Testis (tissue), 2 donors: ENCODE results near the gene GNGT1.

Experiments
- CTCF ChIP-seq, 3 experiments: fragments of 450-650 bp in 2 of 3; fragments of 200-600 bp in 1 of 3; sonication (generic) in 1 of 3; IDR thresholded peaks; one replicate each; pipeline ENCODE4 v1.5.1; 2016 to 2019; ENCODE audit warnings: antibody characterized with exemption in 3 of 3, mild to moderate bottlenecking in 2 of 3, moderate library complexity in 1 of 3
- POLR2A ChIP-seq: fragments of 450-650 bp; IDR thresholded peaks from one replicate; pipeline ENCODE4 v1.6.1; 2017; ENCODE audit warnings: antibody characterized with exemption, mild to moderate bottlenecking, moderate library complexity

GRCh38 chr7:93921186-93921585 is 14.8 kb downstream of the GNGT1 start:
- TF ChIP-seq CTCF (IDR thresholded peaks at IDR 0.05) = no peak
- no peak for TF ChIP-seq POLR2A
